ENCODE data around the gene GRID1. TPM values are rescaled to one million over a fixed set of nuclear protein-coding genes. Genes with fewer than 3 reads are reported as not detected.

The GRID1 gene
- total RNA-seq, 2 donors from 2014 or later = 0.27 to 0.85 TPM

- Histone ChIP-seq H3K27me3 (replicated peaks; ENCODE audit: insufficient read depth) (no peaks in the 10 kb centered on the region), H3K4me3 (no peak overlapping the region), H3K36me3 (no peaks in the 10 kb centered on the region), H3K27ac (no peak overlapping the region), H3K4me1 (ENCODE audit: control insufficient read depth in 1 of 2, low read depth in 2 of 2) (no peaks in the 10 kb centered on the region), H3K9me3 (no peaks in the 10 kb centered on the region)
- DNase-seq (ENCODE audit: low spot score) (no peak), ATAC-seq (ENCODE audit: insufficient number of reproducible peaks, low FRiP score, low read depth) (no peak)
- TF ChIP-seq CTCF (IDR thresholded peaks at IDR 0.05) = no peak
These were observed 369.1 kb downstream of the GRID1 start for GRCh38 chr10:85997544-85997943.

GRCh38 chr10:85995791-85996190 lies 370.8 kb downstream of the GRID1 start:
- no peaks in the 10 kb centered on the region for H3K36me3 ChIP-seq
- no peaks in the 10 kb centered on the region for H3K27me3 ChIP-seq (replicated peaks; ENCODE audit: insufficient read depth)
- H3K4me3 ChIP-seq = no peak overlapping the region
- TF ChIP-seq CTCF (IDR thresholded peaks at IDR 0.05) = no peak
- H3K4me1 ChIP-seq (ENCODE audit: control insufficient read depth in 1 of 2, low read depth in 2 of 2) = no peaks in the 10 kb centered on the region
- ATAC-seq (ENCODE audit: insufficient number of reproducible peaks, low FRiP score, low read depth) = no peak
- no peaks in the 10 kb centered on the region for H3K9me3 ChIP-seq
- no peak overlapping the region for H3K27ac ChIP-seq
- no peak for DNase-seq (ENCODE audit: low spot score)

- no peaks in the 10 kb centered on the region for H3K27me3 ChIP-seq (replicated peaks; ENCODE audit: insufficient read depth)
- DNase-seq (ENCODE audit: low spot score) (no peak), ATAC-seq (ENCODE audit: insufficient number of reproducible peaks, low FRiP score, low read depth) (no peak)
- no peaks in the 10 kb centered on the region for H3K9me3 ChIP-seq
- no peak overlapping the region for H3K4me3 ChIP-seq
- H3K4me1 ChIP-seq (ENCODE audit: control insufficient read depth in 1 of 2, low read depth in 2 of 2) = no peaks in the 10 kb centered on the region
- no peak overlapping the region for H3K27ac ChIP-seq
- no peaks in the 10 kb centered on the region for H3K36me3 ChIP-seq
- no peak for TF ChIP-seq CTCF (IDR thresholded peaks at IDR 0.05)
These were observed 372.6 kb downstream of the GRID1 start for GRCh38 chr10:85993840-85994507.

GRCh38 chr10:85993140-85993539 lies 373.5 kb downstream of the GRID1 start:
- no peaks in the 10 kb centered on the region for H3K36me3 ChIP-seq
- DNase-seq (ENCODE audit: low spot score) = no peak
- no peaks in the 10 kb centered on the region for H3K9me3 ChIP-seq
- no peaks in the 10 kb centered on the region for H3K27me3 ChIP-seq (replicated peaks; ENCODE audit: insufficient read depth)
- no peak for TF ChIP-seq CTCF (IDR thresholded peaks at IDR 0.05)
- no peak overlapping the region for H3K4me3 ChIP-seq
- no peak overlapping the region for H3K27ac ChIP-seq
- ATAC-seq (ENCODE audit: insufficient number of reproducible peaks, low FRiP score, low read depth) = no peak
- H3K4me1 ChIP-seq (ENCODE audit: control insufficient read depth in 1 of 2, low read depth in 2 of 2) = no peaks in the 10 kb centered on the region

- no peak for DNase-seq (ENCODE audit: low spot score)
- H3K36me3 ChIP-seq = no peaks in the 10 kb centered on the region
- H3K4me3 ChIP-seq = no peak overlapping the region
- no peaks in the 10 kb centered on the region for H3K4me1 ChIP-seq (ENCODE audit: control insufficient read depth in 1 of 2, low read depth in 2 of 2)
- H3K27ac ChIP-seq = no peak overlapping the region
- TF ChIP-seq CTCF (IDR thresholded peaks at IDR 0.05) = no peak
- no peaks in the 10 kb centered on the region for H3K9me3 ChIP-seq
- no peaks in the 10 kb centered on the region for H3K27me3 ChIP-seq (replicated peaks; ENCODE audit: insufficient read depth)
- ATAC-seq (ENCODE audit: insufficient number of reproducible peaks, low FRiP score, low read depth) = no peak
These were observed 374.3 kb downstream of the GRID1 start for GRCh38 chr10:85992324-85992723.
